ENCODE measurements around the gene LRP3.
"Not testable (repeated sequence)": the region's sequence is repeated elsewhere in the genome, so short reads cannot be mapped to it uniquely, and the experiment has no call there.

The LRP3 gene

GRCh38 chr19:33220115-33220514, 26.0 kb downstream of the LRP3 start:
- no peak for FAIRE-seq

DNA sequence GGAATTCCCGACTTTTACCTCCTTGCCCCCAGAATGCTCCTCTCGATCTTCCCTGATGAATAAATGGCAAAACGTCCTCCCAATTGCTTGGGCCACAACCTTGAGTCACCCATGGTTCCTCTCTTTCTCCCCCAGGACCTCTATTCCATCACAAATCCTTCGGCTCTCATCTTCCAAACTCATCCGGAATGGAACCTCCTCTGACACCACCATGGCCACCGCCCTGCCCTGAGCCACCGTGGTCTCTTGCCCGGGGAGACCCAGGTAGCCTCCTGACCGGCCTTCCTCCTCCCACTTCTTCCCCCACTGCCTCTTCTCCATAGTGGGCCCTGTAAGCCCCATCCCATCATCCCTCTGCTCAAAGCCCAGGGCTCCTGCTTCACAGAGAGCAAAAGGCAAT, 26.6 kb downstream of the LRP3 start:
- FAIRE-seq: no peak

DNA sequence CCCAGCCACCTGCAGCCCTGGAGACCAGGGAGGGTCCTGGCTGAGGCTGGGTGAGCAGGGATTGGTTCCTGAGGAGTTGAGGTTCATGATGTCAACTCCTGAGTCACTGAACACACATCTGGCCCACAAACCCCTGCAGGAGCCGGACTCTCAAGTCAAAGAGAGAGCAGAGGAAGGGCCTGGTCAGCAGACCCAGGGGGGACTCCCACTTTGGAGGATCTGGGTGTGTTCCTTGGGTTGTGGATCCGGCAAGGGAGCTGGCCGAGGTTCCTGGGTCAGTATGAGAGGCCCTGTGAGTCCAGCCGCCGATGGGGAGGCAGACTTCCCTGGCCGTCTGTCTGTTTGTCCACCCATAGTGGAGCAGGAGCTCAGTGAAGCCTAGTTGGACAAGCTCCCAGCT, 27.5 kb downstream of the LRP3 start:
- FAIRE-seq: no peak

GRCh38 chr19:33222255-33222654, 28.1 kb downstream of the LRP3 start:
- not testable (repeated sequence) for FAIRE-seq

DNA sequence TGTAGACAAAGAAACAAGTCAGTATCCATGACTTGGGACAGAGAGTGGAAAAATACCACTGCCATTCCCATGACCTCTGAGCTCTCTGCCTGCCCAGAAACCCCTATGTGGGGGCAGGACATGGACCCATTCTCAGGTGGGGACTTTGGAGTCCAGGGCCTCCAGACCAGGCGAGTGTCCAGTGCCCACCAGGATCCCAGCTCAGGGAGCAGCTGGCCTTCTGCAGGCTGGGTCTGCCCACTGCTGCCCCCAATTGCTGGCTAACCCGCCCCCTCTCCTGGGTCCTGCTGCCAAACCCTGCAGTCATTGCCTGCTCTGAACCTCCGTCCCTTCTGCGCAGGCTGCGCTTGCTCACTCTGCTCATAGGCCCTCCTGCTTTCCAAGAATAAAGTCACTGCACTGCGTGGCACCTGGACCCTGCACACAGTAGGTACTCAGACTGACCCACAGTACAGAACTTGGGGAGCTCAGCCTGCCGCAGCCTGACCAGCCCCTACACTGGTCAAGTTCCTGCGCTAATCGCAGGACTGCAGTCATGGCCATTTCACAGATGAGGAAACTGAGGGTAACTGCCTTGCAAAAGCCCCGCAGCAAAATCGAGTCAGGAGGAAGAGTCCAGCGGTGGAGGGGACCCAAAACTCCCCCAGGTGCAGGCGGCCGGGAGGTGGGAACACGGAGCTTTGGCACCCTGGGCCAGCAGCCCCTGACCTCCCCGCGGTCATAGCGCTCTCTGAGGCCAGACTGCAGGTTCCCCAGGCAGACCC, 30.7 kb downstream of the LRP3 start:
- FAIRE-seq: no peak

DNA sequence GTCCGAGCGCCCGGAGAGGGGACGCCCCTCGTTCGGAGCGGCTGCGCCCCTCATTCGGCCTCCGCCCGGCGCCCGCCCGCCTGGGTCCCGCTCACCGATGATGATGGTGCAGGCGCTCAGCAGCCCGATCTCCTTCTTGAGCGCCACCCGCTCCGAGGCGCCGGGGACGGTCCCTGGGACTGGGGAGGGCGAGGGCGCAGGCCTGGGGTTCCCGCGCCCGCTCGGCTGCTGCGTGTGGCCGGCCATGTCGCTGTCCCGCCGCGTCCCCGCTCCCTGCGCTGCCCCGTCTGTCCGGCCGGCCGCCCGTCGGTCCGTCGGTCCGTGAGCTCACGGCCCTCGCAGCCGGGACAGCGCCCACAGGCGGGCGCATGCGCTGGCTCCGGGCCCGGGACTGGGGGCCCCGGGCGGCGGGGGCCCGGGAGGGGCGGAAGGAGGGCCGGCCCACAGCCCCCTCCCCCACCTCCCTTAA, 31.4 kb downstream of the LRP3 start, which contains the start of gene SLC7A10:
Gene SLC7A10, minus strand, starts transcription at position 393 of the 469 bp plus-strand sequence. Its CDS starts 147 bp downstream, at position 246.
- no peak for FAIRE-seq

DNA sequence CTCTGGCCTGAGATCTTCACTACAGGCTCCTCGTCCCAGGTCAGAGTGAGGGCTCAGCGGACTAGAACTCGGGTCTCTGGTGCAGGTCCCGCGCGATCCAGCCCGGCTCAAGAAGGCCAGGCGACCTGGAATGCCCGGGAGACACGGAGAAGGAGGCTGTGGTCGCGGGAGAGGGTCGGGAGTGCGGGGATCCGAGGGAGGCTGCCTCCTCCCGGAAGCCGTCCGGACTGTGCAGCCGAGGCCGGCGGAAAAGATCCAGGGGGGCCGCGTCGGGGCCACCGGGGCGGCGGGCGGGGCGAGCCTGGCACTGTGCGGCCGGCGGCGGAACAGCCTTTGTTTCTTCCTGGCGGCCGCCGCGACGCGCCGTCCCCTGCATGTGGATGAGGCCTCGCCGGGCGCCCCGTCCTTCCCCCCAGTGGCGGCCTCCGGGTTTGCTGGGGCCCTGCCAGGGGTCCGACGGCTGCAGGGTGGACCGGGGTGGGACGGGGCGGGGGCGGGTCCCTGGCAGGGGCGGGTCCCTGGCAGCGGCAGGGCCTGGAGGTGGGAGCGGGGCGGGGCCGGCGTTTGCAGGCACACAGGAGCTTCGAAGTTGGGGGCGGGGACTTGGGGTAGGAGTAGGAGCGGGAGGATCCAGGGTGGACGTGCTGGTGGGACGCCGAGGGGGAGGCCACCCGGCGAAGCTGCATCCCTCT, 32.6 kb downstream of the LRP3 start:
- no peak for FAIRE-seq

GRCh38 chr19:33227242-33227650, 33.1 kb downstream of the LRP3 start:
- FAIRE-seq: no peak

GRCh38 chr19:33227870-33228599, 33.9 kb downstream of the LRP3 start:
- FAIRE-seq: no peak

DNA sequence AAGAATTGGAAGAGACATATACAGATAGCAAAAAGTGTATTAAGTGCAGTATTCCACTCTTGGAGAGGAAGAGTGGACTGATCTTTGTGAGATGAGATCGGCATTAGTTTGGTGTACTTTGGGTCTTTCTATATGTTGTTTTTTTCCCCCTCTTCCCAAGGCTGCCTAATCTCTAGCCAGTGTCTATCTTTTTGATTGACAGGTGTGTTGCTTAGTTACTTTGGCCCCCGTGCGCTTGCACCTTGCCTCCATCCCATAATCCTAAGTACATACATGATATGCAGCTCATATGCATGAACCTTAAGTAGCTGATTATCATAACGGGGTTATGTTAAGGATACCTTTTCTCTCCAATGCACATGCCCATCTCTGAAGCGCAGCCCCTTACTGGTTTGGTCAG, 35.8 kb downstream of the LRP3 start:
- FAIRE-seq: no peak

- no peak for FAIRE-seq
These were observed 37.4 kb downstream of the LRP3 start for GRCh38 chr19:33231511-33231910.

DNA sequence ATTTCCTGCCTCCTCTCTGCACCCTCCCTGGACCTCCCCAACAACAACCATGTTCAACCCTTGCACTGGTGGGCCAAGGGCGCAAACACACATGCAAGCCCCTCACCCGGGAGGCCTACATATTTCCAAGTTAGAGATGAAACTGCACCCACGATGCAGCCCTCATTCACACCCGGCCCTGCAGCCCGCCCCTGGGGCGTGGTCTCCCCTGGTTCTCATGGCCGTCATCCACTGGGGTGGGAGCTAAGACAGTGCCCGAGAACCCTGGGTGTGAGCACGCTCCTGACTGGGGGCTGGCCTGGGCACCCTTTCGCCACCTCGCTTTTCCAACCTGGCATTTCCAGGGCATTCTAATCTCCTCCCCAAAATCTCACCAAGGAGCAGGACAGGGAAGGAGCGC, 38.5 kb downstream of the LRP3 start:
- FAIRE-seq: no peak

DNA sequence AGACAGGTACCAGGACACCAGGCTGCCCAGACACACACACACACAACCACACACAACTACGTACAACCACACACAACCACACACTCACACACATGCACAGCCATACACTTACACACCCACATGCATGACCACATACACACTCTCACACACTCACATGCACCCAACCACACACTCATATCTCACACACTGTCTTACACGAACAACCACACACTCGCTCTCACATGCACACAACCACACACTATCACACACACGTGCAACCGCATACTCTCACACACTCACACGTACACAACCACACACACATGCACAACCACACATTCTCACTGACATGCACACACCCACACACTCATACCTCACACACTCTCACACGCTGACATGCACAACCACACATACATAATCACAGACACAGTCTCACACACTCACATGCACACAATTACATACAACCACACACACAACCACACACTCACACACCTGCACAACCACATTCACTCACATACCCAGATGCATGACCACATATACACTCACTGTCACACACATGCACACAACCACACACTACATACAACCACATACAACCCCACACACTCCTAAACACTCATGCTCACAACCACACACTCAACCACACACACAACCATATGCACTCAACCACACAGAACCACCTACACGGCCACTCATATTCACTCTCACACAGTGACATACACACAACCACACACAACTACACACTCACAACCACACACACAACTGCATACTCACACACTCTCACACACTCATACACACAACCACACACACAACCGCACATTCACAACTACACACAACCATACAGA, 39.1 kb downstream of the LRP3 start:
- FAIRE-seq: no peak

DNA sequence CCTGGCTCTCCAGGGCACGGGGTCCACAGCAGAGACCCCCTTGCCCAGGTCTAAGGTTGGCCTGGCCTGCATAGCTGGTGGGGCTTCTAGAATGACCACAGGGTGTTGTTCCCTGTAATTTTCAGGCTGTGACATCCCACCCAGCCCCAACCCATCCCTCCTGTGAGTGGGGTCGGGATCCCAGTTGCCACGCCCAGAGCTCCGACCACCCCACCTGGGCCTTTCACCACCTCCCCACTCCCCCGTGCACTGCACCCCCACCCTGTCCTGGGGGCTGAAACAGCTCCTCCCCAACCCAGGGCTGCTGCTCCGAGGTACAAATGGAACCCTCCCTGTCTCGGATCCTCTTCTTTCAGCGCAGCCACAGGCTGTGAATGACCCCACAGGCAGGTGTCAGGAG, 40.0 kb downstream of the LRP3 start:
- FAIRE-seq: no peak

DNA sequence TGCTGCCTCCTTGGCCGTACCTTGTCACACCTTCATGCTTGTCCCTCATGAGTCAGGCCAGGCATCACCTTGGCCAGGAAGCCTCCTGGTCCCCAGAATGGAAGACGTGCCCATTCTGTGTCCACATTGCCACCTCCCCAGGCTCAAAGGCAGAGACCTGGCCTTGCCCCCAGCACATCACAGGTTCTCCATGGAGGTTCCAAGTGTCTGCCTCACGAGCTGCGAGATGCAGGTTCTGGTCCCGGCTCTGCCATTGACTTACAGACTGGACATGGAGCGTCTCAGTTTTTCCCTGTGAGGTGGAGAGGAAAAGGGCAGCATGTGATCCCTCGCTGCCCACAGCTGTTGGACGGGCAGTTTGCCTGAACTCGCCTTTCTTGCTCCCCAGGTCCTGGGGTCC, 40.6 kb downstream of the LRP3 start:
- no peak for FAIRE-seq

DNA sequence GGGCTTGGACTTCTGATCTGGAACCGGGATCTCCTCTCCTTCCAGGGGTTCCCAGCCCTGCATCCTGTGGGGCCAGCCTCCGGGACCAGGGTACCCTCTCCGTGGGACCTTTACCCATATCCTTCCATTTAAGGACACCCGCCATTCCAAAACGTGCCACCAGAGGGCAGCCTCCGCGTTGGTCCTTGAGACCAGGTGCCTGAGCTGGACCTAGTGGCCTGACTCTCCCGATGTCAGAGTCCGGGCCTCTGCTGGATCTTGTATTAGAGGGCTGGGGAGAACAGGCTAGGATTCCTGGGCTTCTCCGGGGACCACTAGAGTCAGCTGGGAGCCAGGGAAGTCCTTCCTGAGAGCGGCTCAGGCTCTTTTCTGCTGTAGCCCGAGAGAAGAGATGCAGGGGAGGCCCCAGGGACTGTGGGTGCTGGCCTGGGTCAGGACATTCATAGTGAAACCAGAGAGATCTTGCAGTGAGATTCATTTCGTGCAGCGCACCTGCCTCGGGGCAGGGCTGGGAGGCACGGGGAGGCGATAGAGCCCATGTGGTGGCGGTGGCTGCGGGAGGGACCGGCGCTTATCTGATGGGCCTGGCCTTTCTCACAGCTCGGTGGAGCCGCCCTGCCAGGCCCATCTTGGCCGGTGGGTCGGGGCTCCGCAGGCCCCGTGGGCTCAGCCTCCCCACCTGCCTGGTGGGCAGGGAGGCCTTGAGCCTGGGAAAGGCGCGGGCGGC, 41.3 kb downstream of the LRP3 start:
- no peak for FAIRE-seq

DNA sequence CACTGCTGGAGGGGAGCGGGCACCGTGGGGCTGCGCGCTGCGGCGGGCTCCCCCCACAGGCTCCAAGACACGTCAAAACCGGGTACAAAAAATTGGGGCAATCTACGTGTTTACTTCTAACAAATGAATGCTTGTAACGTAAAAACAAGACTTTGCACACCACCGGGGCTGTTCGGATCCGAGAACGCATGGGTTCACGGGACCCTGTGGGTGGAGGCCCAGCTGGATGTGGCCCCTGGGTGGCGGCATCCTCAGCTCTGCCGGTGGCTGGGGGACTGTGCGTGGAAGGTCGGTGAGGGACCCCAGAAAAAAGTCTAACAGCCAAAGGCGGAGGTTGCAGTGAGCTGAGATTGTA, 41.8 kb downstream of the LRP3 start:
- no peak for FAIRE-seq

DNA sequence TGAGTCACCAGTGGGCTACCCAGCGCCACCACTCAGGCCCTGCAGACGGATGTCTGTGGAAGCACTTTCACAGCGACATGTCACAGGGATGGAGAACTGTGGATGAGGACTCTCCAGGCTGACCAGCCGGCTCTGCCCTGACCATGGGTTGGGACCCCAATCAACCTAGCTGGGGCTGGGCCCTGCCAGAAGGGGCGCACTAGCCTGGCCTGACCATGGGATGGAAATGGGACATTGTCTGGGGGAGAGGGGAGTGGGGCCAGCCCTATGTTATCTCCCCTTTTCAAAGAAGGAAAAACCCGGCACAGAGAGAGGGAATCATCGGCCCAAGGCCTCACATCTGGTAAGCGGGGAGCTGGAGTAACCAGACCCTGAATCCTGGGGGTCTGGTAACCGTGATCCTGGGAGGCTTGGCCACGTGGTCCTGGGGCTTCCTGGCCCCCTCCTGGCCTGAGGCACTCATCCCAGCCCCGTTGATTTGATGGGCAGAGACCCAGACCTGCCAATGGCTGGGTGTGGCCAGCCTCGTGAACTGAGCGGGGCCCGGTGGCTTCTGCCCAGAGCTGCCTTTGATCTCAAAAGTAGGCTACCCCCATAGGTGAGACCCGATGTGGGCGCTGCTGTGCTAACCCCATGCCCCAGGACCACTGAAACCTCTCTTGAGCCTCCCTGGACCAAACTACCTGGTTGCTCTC, 42.7 kb downstream of the LRP3 start:
- no peak for FAIRE-seq

- FAIRE-seq: no peak
These were observed 44.5 kb downstream of the LRP3 start for GRCh38 chr19:33238481-33239149.

DNA sequence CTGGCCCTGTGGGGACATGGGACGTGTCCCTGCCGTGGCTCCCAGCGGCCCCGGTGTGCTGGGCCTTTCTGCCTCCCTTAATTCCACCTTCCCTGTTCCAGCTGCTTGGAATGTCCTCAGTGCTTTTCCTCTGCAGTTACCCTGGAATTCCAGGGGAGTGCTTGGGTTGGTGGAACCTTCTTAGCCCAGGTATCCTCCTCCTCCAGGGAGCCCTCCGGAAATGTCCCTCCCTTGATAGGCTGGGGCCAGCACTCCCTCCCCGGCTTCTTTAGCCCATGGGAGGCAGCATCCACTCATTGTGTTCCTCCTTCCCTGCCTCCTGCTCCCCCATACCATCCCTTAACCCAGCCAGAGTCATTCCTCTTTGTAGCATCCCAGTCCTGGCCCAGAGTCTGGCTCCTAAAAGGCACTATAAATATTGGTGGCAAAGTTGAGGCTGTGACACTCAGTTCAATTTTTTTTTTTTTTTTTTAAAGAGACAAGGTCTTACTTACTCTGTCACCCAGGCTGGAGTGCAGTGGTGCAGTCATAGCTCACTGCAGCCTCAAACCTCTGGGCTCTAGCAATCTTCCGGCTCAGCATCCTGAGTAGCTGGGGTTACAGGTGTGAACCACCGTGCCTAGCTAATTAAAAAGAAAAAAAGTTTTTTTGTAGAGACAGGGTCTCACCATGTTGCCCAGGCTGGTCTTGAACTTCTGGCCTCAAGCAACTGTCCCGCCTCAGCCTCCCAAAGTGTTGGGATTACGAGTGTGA, 45.3 kb downstream of the LRP3 start:
- FAIRE-seq: no peak

All from TTC549 (cell line).